NCI-H2107 treated with DMSO at 0.1 percent for 48 hours (cell line): ENCODE measurements around the gene DUSP23.
A peak's percentile ranks its signal among the peaks of the same experiment; 100 is the strongest.

Experiments used
- DNase-seq: peaks from one replicate; lab custom pipeline; 2025; ENCODE audit not compliant: unreplicated experiment; lab: John Stamatoyannopoulos, UW

The DUSP23 gene

GRCh38 chr1:159827102-159827490, 46.3 kb downstream of the DUSP23 start:
- DNase-seq: no peak

- DNase-seq: no peak
Observed at GRCh38 chr1:159827549-159827948, 46.8 kb downstream of the DUSP23 start.

- peak; percentile 78 for DNase-seq
Observed at GRCh38 chr1:159828176-159828575, 47.4 kb downstream of the DUSP23 start.

- no peak for DNase-seq
Observed at GRCh38 chr1:159828581-159829272, 48.0 kb downstream of the DUSP23 start.

- peak; percentile 92 for DNase-seq
Observed at GRCh38 chr1:159829273-159829634, 48.5 kb downstream of the DUSP23 start.

- DNase-seq: no peak
Observed at GRCh38 chr1:159829822-159830465, 49.2 kb downstream of the DUSP23 start.

- DNase-seq: no peak
Observed at GRCh38 chr1:159830722-159831121, 50.0 kb downstream of the DUSP23 start.

GRCh38 chr1:159831412-159832141, 50.8 kb downstream of the DUSP23 start:
- DNase-seq: peak; percentile 44
